Measurements from ENCODE around the gene CARHSP1.
A peak's percentile ranks its signal among the peaks of the same experiment; 100 is the strongest.

CARHSP1 gene

DNA sequence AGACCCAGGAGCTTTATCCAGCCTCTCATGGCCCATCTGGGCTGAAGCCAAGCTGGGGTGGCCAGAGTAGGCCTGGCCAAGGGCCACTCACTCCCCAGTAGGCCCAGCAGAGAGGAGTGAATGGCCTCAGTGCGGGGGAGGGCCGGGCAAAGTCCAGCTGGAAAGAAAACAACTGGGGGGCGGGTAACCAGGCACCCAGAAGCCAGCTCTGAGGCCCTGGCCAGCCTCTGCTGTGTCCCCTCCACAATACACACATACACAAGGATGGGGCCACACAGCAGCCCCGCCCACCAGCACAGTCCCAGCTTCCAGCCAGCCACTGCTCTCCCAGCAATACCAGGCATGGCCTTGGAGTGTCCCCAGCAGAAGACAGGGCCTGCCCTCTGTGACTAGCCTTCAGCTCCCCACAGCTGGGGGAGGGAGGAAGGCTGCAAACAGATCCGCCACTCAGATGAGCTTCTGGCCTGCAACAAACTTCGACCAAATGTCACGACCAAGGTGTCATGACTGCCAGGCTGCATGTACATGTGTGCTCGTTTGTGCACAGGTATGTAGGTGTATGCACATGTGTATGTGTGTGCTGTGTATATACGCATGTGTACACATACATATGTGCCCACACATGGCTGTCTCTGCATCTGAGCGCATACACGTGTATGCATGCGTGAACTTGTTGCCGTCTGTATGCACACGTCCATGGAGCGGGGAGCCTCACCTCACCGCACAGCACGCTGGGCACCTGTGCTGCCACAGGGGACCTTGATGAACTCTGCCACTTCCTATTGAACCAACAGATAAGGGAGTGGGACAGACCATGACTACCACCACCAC lies 5.0 kb downstream of the CARHSP1 start:
- Histone ChIP-seq H3K9me3 (no peaks in the 10 kb centered on the region), H3K27me3 (no peaks in the 10 kb centered on the region), H3K4me3 (ENCODE audit: low read depth, low read length) (no peak overlapping the region), H3K4me1 (peaks cover 15% of the 10 kb centered on the region), H3K36me3 (peaks cover 16% of the 10 kb centered on the region)
- TF ChIP-seq, protein P1, sequence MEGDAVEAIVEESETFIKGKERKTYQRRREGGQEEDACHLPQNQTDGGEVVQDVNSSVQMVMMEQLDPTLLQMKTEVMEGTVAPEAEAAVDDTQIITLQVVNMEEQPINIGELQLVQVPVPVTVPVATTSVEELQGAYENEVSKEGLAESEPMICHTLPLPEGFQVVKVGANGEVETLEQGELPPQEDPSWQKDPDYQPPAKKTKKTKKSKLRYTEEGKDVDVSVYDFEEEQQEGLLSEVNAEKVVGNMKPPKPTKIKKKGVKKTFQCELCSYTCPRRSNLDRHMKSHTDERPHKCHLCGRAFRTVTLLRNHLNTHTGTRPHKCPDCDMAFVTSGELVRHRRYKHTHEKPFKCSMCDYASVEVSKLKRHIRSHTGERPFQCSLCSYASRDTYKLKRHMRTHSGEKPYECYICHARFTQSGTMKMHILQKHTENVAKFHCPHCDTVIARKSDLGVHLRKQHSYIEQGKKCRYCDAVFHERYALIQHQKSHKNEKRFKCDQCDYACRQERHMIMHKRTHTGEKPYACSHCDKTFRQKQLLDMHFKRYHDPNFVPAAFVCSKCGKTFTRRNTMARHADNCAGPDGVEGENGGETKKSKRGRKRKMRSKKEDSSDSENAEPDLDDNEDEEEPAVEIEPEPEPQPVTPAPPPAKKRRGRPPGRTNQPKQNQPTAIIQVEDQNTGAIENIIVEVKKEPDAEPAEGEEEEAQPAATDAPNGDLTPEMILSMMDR (IDR thresholded peaks at IDR 0.05; ENCODE audit: low read depth, low read length) = no peak
- DNase-seq = peak; percentile 57

DNA sequence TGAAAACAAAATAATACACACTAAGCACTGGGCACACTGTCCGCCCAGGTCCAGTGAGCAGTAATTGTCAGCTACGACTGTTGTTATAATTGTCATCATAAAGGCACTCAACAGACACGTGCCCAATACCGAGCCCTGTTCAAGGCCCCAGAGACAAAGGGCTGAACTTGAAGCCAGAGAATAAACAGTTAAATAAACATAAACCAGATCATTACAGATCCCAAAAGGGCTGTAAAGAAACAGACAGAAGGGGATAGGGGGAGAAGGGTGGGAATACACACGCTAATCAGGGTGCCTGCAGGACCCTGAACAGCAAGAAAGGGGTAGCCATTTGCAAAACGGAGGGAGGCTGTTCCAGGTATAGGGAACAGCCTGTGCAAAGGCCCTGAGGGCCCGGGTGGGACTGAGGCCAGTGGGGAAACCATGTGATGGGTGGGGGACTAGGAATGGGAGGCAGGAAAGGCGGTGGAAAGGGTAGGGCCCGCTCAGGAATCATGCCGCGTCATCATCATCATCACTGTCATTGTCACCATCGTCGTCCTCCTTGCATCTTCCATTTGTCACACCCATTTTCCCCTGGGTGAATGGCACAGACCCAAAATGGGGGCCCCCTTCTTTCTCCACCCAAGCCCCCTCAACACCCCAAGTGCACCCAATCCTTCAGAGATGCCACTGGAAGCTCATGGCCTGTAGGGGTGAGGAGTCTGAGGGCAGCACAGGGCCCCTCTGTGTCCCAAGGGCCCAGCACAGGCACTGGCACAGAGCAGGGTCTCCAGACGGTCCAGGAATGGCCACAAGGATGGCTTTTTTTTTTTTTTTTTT lies 6.3 kb downstream of the CARHSP1 start:
- H3K4me3 ChIP-seq (ENCODE audit: low read depth, low read length) = no peak overlapping the region
- no peaks in the 10 kb centered on the region for H3K27me3 ChIP-seq
- peaks cover 27% of the 10 kb centered on the region for H3K36me3 ChIP-seq
- H3K9me3 ChIP-seq = no peaks in the 10 kb centered on the region
- peaks cover 15% of the 10 kb centered on the region for H3K4me1 ChIP-seq
- DNase-seq = no peak
- TF ChIP-seq, protein P1 (IDR thresholded peaks at IDR 0.05; ENCODE audit: low read depth, low read length) = no peak

DNA sequence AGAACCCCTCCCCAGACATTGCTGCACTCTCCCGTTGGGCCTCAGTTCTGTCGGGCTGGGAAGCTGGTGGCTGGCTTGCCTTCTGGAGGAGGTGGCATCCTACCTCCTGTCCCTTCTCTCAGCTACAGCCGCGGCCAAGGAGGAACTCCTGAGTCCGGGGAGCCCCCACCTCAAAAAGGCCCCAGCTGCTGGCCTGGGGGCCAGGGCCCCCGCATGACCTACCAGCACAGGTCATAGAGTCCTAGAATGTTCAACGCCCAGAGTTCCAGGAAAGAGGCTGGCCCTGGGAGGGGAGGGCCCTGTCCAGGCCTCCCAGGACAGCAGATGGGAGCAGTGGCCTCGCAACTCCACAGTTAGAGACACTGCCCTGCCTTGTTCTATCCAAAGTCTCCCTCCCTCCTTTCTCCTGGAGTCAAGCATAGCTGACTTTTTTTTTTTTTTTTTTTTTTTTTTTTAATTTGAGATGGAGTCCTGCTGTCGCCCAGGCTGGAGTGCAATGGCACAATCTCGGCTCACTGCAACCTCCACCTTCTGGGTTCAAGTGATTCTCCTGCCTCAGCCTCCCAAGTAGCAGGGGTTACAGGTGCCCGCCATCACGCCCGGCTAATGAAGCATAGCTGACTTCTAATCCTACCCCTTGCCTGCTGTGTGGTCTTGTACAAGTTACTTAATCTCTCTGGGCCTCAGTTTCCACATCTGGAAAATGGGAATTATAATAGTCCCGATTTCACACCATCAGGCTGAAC lies 7.1 kb downstream of the CARHSP1 start:
- H3K36me3 ChIP-seq = peaks cover 29% of the 10 kb centered on the region
- TF ChIP-seq, protein P1 (IDR thresholded peaks at IDR 0.05; ENCODE audit: low read depth, low read length) = no peak

DNA sequence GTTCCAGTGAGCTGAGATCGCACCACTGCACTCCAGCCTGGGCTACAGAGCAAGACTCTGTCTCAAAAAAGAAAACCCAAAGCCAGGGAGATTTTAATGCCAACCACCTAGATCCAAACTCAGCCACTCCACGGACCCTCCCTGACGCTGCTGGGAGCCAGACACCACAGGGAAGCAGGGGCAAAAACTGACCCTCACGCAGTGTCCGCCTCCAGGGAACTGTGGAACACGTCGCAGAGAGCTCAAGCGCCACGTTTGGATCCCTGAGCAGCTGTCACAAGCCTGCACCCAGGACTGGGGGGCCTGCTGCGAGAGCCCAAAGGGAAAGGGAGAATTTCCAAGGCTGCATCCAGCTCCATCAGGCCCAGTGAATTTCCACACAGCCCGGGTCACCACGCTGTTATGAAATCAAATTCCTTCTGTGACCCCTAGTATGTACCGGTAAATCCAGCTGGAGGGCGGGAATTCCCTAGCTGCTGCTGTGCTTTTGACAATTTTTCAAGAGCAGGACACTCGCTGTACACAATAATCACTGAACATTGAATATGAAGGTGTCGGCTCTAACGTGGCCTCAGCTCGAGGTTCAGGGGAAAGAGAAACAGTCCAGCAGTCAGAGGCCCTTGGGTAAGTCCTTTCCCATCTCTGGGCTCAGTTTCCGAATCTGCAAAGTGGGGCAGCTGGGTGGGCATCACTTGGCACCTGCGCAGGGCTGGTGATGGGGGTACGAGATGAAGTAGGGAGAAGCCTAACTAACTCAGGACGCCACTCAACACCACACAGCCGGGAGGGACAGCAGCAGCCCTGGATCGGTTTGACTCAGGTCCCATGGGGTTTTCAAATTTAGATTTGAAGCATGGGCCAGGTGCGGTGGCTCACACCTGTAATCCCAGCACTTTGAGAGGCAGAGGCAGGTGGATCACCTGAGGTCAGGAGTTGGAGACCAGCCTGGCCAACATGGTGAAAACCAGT lies 8.6 kb downstream of the CARHSP1 start:
- Histone ChIP-seq H3K4me1 (peaks cover 12% of the 10 kb centered on the region), H3K4me3 (ENCODE audit: low read depth, low read length) (no peak overlapping the region), H3K9me3 (no peaks in the 10 kb centered on the region), H3K36me3 (peaks cover 45% of the 10 kb centered on the region), H3K27me3 (no peaks in the 10 kb centered on the region)
- DNase-seq = no peak
- TF ChIP-seq, protein P1 (IDR thresholded peaks at IDR 0.05; ENCODE audit: low read depth, low read length) = no peak

More for the DNA sequence above, 7.1 kb downstream of the CARHSP1 start:
- no peak for DNase-seq
- H3K27me3 ChIP-seq = no peaks in the 10 kb centered on the region
- no peaks in the 10 kb centered on the region for H3K9me3 ChIP-seq
- no peak overlapping the region for H3K4me3 ChIP-seq (ENCODE audit: low read depth, low read length)
- H3K4me1 ChIP-seq = peaks cover 15% of the 10 kb centered on the region
